Neural crest cell (in vitro differentiated cells): ENCODE measurements around the gene SORCS2. TPM values are rescaled to one million over a fixed set of nuclear protein-coding genes. Genes with fewer than 3 reads are reported as not detected.

Experiments used
- DNase-seq: peaks from one replicate; pipeline ENCODE4 v3.0.0; 2021; ENCODE audit warnings: low read depth, mixed read lengths, low spot score
- H3K27ac Mint-ChIP-seq: one replicate; pipeline ENCODE4 v1.8.0; 2021; ENCODE audit warnings: mild to moderate bottlenecking, mixed read lengths; ENCODE audit not compliant: unreplicated experiment
- H3K27me3 Mint-ChIP-seq: 2 replicates; pipeline ENCODE4 v1.8.0; 2021; ENCODE audit warnings: low read depth, mild to moderate bottlenecking, mixed read lengths
- H3K36me3 Mint-ChIP-seq: 2 replicates; pipeline ENCODE4 v1.8.0; 2021; ENCODE audit warnings: low read depth, mild to moderate bottlenecking, mixed read lengths
- H3K4me1 Mint-ChIP-seq: 2 replicates; pipeline ENCODE4 v1.8.0; 2021; ENCODE audit warnings: mixed read lengths
- H3K4me3 Mint-ChIP-seq: one replicate; pipeline ENCODE4 v1.8.0; 2021; ENCODE audit warnings: mild to moderate bottlenecking, mixed read lengths
- H3K9me3 Mint-ChIP-seq: 2 replicates; pipeline ENCODE4 v1.8.0; 2021; ENCODE audit warnings: mixed read lengths
- CTCF ChIP-seq: fragments of 200-600 bp; sonication (generic); conservative IDR thresholded peaks from 2 replicates; pipeline ENCODE4 v1.5.0; 2021; ENCODE audit warnings: antibody characterized with exemption, mild to moderate bottlenecking
- total RNA-seq: library from RNA; stranded (reverse); gene quantifications from 2 replicates; pipeline ENCODE4 v1.2.1, GENCODE V29; 2021

Gene SORCS2
- total RNA-seq, 1 donor from 2014 or later: 1.1 TPM

GRCh38 chr4:7417639-7418038, 225.3 kb downstream of the SORCS2 start:
- Mint-ChIP-seq H3K27me3 (peaks cover 5% of the 10 kb centered on the region), H3K27ac (no peak overlapping the region), H3K36me3 (no peaks in the 10 kb centered on the region), H3K4me3 (no peak overlapping the region), H3K4me1 (no peaks in the 10 kb centered on the region), H3K9me3 (peaks cover 4% of the 10 kb centered on the region)
- no peak for TF ChIP-seq CTCF
- DNase-seq: no peak

- Mint-ChIP-seq H3K9me3 (peaks cover 4% of the 10 kb centered on the region), H3K27ac (no peak overlapping the region), H3K36me3 (no peaks in the 10 kb centered on the region), H3K27me3 (peaks cover 5% of the 10 kb centered on the region), H3K4me3 (no peak overlapping the region), H3K4me1 (no peaks in the 10 kb centered on the region)
- no peak for DNase-seq
- TF ChIP-seq CTCF: no peak
Measured at GRCh38 chr4:7418131-7418943, 226.0 kb downstream of the SORCS2 start.

- DNase-seq: no peak
- no peak for TF ChIP-seq CTCF
- Mint-ChIP-seq H3K36me3 (no peaks in the 10 kb centered on the region), H3K27ac (no peak overlapping the region), H3K9me3 (peaks cover 4% of the 10 kb centered on the region), H3K27me3 (no peaks in the 10 kb centered on the region), H3K4me3 (no peak overlapping the region), H3K4me1 (no peaks in the 10 kb centered on the region)
Measured at GRCh38 chr4:7419961-7420660, 227.8 kb downstream of the SORCS2 start.

GRCh38 chr4:7420661-7421040, 228.3 kb downstream of the SORCS2 start:
- no peaks in the 10 kb centered on the region for H3K36me3 Mint-ChIP-seq
- no peak for TF ChIP-seq CTCF
- H3K9me3 Mint-ChIP-seq: peaks cover 4% of the 10 kb centered on the region
- H3K27ac Mint-ChIP-seq: no peak overlapping the region
- no peaks in the 10 kb centered on the region for H3K4me1 Mint-ChIP-seq
- no peaks in the 10 kb centered on the region for H3K27me3 Mint-ChIP-seq
- DNase-seq: no peak
- no peak overlapping the region for H3K4me3 Mint-ChIP-seq

- no peak overlapping the region for H3K27ac Mint-ChIP-seq
- no peaks in the 10 kb centered on the region for H3K27me3 Mint-ChIP-seq
- peaks cover 4% of the 10 kb centered on the region for H3K9me3 Mint-ChIP-seq
- no peak overlapping the region for H3K4me3 Mint-ChIP-seq
- H3K36me3 Mint-ChIP-seq: no peaks in the 10 kb centered on the region
- no peak for TF ChIP-seq CTCF
- no peak for DNase-seq
- no peaks in the 10 kb centered on the region for H3K4me1 Mint-ChIP-seq
Measured at GRCh38 chr4:7421356-7422150, 229.2 kb downstream of the SORCS2 start.
